ENCODE data around the gene CAMSAP3. TPM values are rescaled to one million over a fixed set of nuclear protein-coding genes. Genes with fewer than 3 reads are reported as not detected.
A peak's percentile ranks its signal among the peaks of the same experiment; 100 is the strongest.

Gene CAMSAP3
- total RNA-seq, 3 donors from 2014 or later: 5.6 to 14.2 TPM; not detected in 1

DNA sequence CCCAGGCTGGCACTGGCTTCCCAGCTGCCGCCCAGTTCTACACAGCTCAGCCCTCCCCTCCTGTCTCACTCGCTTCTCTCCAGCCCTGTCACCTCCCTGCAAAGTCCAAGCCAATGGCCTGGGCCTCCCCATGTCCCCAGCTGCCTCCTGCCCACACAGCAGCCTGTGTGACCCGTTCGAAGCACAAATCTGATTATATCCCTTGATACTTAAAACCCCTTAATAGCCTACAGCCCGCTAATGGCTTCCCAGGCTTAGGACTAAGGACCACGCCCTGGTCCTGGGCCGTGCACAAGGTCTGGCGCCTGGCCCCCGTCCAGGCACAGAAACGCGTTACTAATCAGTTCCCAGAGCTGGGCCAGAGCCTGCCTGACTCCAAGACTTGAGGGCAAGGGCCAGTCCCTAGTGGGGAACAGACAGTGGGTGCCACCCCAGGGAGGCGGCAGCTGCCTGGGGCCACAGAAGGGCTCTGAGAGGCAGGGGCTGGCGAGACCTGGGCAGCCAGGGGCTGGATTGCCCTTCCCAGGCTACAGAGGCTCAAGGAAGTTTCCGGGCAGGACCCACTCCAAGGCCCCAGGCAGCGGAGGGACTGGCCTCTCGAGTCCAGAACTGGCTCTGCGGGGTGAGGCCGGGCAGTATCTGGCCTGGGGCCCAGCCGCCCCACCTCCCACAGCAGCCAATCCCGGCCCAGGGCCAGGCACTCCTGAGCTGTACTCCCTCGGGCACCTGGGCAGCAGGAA, 23.3 kb downstream of the CAMSAP3 start:
- TF ChIP-seq POLR2AphosphoS5 (IDR thresholded peaks at IDR 0.05) (peak in 1 of 3 donors; percentile 20), POLR2A (IDR thresholded peaks at IDR 0.05) (no peak)
- TF ChIP-seq, protein P1, sequence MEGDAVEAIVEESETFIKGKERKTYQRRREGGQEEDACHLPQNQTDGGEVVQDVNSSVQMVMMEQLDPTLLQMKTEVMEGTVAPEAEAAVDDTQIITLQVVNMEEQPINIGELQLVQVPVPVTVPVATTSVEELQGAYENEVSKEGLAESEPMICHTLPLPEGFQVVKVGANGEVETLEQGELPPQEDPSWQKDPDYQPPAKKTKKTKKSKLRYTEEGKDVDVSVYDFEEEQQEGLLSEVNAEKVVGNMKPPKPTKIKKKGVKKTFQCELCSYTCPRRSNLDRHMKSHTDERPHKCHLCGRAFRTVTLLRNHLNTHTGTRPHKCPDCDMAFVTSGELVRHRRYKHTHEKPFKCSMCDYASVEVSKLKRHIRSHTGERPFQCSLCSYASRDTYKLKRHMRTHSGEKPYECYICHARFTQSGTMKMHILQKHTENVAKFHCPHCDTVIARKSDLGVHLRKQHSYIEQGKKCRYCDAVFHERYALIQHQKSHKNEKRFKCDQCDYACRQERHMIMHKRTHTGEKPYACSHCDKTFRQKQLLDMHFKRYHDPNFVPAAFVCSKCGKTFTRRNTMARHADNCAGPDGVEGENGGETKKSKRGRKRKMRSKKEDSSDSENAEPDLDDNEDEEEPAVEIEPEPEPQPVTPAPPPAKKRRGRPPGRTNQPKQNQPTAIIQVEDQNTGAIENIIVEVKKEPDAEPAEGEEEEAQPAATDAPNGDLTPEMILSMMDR (IDR thresholded peaks at IDR 0.05): no peak
- intact Hi-C loops (cut with DNase I; ENCODE audit: low total_unique reads): no loop called here
- H3K9me3 ChIP-seq: no peaks in the 10 kb centered on the region
- H3K4me1 ChIP-seq: peaks cover 0 to 14% of the 10 kb centered on the region in 2 donors
- peak overlapping the region in 2 of 3 donors; percentile 12 to 22 for H3K4me3 ChIP-seq
- DNase-seq (ENCODE audit: low spot score in 2 of 2): peak; percentile 94 to 96
- H3K27me3 ChIP-seq: no peaks in the 10 kb centered on the region
- H3K36me3 ChIP-seq: peaks cover 8% of the 10 kb centered on the region
- H3K27ac ChIP-seq: peak overlapping the region; percentile 90 to 94

DNA sequence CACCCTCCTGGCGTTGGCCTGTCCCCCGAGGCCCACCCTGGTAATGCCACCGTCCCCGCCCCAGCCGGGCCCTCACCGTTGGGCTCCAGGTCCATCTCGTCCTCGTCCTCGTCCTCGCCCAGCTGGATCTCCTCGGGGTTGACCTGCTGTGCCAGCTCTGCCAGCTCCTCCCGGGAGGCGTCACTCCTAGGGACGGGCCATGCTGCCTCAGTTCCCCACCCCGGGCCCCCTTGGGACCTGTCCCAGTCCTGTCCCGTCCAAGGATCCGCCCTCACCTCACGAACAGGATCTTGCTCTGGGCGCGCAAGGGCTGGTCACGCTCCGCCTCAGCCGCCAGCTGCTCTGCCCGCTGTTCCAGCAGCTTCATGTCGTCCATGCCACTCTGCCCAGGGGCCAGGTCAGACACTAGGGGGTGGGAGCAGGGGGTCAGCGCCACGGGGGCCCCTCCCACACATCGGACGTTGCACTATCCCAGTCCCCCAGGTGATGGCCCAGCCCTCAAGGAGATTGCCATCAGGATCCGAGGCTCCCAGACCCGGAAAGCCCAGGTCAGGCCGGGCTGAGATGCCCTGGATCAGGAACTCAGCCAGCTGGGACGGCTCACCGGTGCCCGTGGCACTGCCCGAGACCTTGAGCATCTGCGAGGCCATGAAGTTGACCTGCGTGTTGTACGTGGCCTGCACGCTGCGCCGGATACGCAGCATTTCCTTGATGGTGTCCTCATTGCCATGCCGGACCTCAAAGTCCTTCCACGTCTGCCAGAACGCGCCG, 24.2 kb downstream of the CAMSAP3 start:
- H3K27me3 ChIP-seq: no peaks in the 10 kb centered on the region
- TF ChIP-seq POLR2A (IDR thresholded peaks at IDR 0.05): no peak
- TF ChIP-seq, protein P1 (IDR thresholded peaks at IDR 0.05): peak in 1 of 3 donors; percentile 21
- H3K9me3 ChIP-seq: no peaks in the 10 kb centered on the region
- intact Hi-C loops (cut with DNase I; ENCODE audit: low total_unique reads): no loop called here
- H3K4me1 ChIP-seq: peaks cover 0 to 14% of the 10 kb centered on the region in 2 donors
- peak; percentile 80 to 89 for DNase-seq (ENCODE audit: low spot score in 2 of 2)
- H3K36me3 ChIP-seq: peaks cover 8% of the 10 kb centered on the region
- H3K4me3 ChIP-seq: peak overlapping the region in 2 of 3 donors; percentile 12 to 22
- H3K27ac ChIP-seq: peak overlapping the region; percentile 90 to 94

DNA sequence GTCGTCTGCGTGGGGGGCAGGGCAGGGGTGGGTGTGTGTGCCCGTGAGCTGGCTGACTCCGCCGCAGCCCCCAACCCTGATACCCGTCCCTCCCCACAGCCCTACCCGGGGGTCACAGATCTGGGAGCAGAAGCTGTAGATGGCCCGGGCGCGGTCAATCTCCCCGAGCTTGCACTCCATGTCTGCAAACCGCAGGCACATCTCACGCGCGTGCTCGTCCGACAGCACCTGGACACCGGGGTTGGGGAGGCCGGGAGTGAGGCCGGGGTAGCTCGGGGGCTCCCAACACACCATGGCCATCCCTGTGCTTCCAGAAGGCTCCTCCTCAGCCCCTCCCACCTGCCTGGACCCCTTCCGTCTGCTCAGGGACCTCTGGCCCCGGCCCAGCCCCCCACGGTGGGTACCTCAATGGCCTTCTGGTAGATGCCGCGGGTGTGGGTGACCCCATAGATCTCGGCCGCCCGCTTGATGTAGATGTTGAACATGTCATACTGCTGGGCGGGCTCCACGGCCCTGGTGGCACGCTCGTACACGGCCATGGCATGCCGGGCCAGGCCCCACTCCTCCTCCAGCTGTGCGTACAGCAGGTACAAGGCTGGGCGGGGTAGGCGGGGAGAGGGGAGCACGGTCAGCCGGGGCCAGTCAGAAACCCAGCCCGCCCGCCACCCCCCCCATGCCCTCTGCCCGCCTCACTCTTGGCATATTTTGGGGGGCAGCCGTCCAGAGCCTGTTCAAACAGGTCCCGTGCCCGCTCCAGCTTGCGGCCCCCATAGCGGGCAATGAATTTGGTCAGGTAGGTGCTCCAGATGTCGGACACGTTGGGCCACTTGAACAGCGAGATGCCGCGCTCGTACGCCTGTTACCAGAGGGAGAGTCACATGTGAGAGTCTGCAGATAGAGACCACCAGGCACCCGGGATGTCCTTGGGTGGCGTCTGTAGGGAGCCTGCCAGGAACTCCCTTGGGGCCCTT, 25.1 kb downstream of the CAMSAP3 start:
- no peak for DNase-seq (ENCODE audit: low spot score in 2 of 2)
- TF ChIP-seq, protein P1 (IDR thresholded peaks at IDR 0.05): no peak
- TF ChIP-seq POLR2AphosphoS5 (IDR thresholded peaks at IDR 0.05) (no peak), POLR2A (IDR thresholded peaks at IDR 0.05) (no peak)
- Histone ChIP-seq H3K27me3 (no peaks in the 10 kb centered on the region), H3K27ac (peak overlapping the region; percentile 90 to 94), H3K9me3 (no peaks in the 10 kb centered on the region), H3K4me1 (peaks cover 0 to 14% of the 10 kb centered on the region in 2 donors), H3K4me3 (no peak overlapping the region), H3K36me3 (peaks cover 8% of the 10 kb centered on the region)
- intact Hi-C loops (cut with DNase I; ENCODE audit: low total_unique reads): no loop called here

DNA sequence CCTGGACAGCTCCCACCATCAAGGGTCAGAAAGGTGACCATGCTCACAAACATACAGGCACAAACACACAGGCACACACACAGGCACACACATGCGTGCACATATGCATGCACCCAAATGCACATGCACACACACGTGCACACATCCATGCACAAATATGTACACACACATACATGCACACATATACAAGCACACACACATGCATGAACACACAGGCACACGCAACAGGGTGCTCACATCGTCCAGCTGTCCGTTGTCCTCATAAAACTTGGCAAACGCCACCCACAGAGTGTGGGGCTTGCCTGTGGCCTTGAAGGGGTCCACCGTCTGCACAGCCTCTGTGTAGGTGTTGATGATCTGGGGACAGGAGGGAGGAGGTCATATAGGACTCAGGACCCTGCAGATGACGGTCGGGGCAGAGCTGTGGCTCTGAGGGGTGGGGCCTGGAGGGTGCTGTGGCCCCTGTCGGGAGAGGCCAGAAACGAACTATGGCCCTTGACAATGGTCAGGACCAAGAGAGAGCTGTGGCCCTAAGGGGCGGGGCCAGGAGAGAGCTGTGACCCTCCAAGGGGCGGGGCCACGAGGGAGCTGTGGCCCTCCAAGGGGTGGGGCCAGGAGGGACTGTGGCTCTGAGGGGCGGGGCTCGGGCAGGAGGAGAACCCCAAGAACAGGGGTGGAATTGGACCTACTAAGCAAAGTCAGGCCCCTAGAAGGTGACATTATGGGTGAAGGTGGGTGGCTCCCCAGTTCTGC, 27.4 kb downstream of the CAMSAP3 start:
- Histone ChIP-seq H3K4me1 (peaks cover 0 to 18% of the 10 kb centered on the region in 2 donors), H3K36me3 (peaks cover 8% of the 10 kb centered on the region), H3K27me3 (no peaks in the 10 kb centered on the region), H3K27ac (no peak overlapping the region), H3K4me3 (no peak overlapping the region), H3K9me3 (no peaks in the 10 kb centered on the region)
- DNase-seq (ENCODE audit: low spot score in 2 of 2): no peak
- TF ChIP-seq POLR2A (IDR thresholded peaks at IDR 0.05): no peak
- TF ChIP-seq POLR2AphosphoS5 (IDR thresholded peaks at IDR 0.05): no peak
- TF ChIP-seq, protein P1 (IDR thresholded peaks at IDR 0.05): no peak
- intact Hi-C loops (cut with DNase I; ENCODE audit: low total_unique reads): loop anchor here (1.0 kb wide), 1 partner anchor 33 kb away; no protein-coding TSS in a partner anchor
